HUES6 (cell line): ENCODE results near the gene USP17L21.
"Not testable (repeated sequence)": the region's sequence is repeated elsewhere in the genome, so short reads cannot be mapped to it uniquely, and the experiment has no call there.

Experiments
- H3K27ac ChIP-seq: 2 replicates; pipeline ENCODE4 v1.7.0; 2013; ENCODE audit warnings: low read depth, mild to moderate bottlenecking, low read length, inconsistent platforms
- H3K27me3 ChIP-seq: 2 replicates; pipeline ENCODE4 v1.6.1; 2013; ENCODE audit warnings: low read length; ENCODE audit not compliant: control insufficient read depth, insufficient read depth
- H3K36me3 ChIP-seq: 2 replicates; pipeline ENCODE4 v1.6.1; 2013; ENCODE audit warnings: low read length; ENCODE audit not compliant: control insufficient read depth, insufficient read depth
- H3K4me1 ChIP-seq: 2 replicates; pipeline ENCODE4 v1.6.1; 2013; ENCODE audit warnings: low read length; ENCODE audit not compliant: control insufficient read depth, insufficient read depth
- H3K4me3 ChIP-seq: 2 replicates; pipeline ENCODE4 v1.5.1; 2013; ENCODE audit warnings: low read depth, low read length
- H3K9ac ChIP-seq: one replicate; pipeline ENCODE4 v1.6.1; 2013; ENCODE audit warnings: mild to moderate bottlenecking, low read length
- H3K9me3 ChIP-seq: 2 replicates; pipeline ENCODE4 v1.6.1; 2013; ENCODE audit warnings: low read depth, low read length; ENCODE audit not compliant: control insufficient read depth, insufficient read depth

USP17L21 gene, protein sequence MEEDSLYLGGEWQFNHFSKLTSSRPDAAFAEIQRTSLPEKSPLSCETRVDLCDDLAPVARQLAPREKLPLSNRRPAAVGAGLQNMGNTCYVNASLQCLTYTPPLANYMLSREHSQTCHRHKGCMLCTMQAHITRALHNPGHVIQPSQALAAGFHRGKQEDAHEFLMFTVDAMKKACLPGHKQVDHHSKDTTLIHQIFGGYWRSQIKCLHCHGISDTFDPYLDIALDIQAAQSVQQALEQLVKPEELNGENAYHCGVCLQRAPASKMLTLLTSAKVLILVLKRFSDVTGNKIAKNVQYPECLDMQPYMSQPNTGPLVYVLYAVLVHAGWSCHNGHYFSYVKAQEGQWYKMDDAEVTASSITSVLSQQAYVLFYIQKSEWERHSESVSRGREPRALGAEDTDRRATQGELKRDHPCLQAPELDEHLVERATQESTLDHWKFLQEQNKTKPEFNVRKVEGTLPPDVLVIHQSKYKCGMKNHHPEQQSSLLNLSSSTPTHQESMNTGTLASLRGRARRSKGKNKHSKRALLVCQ

DNA sequence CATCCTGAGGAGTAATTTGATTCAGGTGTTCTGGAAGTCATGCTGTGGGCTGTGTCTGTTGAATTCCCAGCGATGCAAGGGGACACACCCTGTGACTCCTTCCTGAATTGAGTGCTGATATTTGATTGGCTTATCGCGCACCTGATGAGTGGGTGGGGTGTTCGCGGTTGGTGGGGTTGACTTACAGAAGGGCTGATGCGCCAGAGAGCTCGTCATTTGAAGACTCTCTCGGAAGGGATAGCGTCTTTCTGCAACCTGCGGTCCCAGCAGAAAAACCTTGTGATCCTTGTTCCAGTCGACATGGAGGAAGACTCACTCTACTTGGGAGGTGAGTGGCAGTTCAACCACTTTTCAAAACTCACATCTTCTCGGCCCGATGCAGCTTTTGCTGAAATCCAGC, at the start of gene USP17L21:
TSS of gene USP17L21 (plus strand) at position 301 of the 400 bp plus-strand sequence. CDS start at position 301, 0 bp downstream.
- not testable (repeated sequence) for H3K9me3 ChIP-seq, H3K27me3 ChIP-seq, H3K9ac ChIP-seq, H3K27ac ChIP-seq, H3K4me1 ChIP-seq, H3K4me3 ChIP-seq, H3K36me3 ChIP-seq

DNA sequence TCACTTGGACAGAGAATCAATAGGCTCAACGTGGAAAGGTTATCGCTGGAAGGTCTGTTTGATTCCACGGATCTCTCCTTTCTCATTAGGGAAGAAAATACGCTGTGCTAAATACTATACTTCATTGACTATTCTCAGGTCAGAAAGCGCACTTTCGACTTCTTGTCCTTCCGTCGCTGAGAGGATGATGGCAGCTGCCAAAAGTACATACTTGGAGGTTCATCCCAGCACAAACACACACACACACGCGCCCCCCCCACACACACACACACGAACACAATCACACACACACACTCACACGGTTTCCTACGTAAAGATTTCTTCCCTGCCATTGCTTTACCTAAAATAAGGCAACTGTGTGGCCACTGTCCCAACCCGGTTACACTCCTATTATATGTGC, 48.0 kb upstream of the USP17L21 start:
- not testable (repeated sequence) for H3K4me1 ChIP-seq, H3K27me3 ChIP-seq, H3K36me3 ChIP-seq, H3K9me3 ChIP-seq, H3K27ac ChIP-seq, H3K4me3 ChIP-seq, H3K9ac ChIP-seq

- H3K9me3 ChIP-seq, H3K4me1 ChIP-seq, H3K9ac ChIP-seq, H3K36me3 ChIP-seq, H3K4me3 ChIP-seq, H3K27me3 ChIP-seq, H3K27ac ChIP-seq: not testable (repeated sequence)
These were observed 47.6 kb upstream of the USP17L21 start, which contains the start of gene USP17L11 for GRCh38 chr4:9215105-9215504. Gene USP17L11, plus strand, starts transcription at chr4:9215405. Its CDS starts 0 bp downstream, at chr4:9215405.

- H3K9me3 ChIP-seq, H3K36me3 ChIP-seq, H3K4me1 ChIP-seq, H3K27me3 ChIP-seq, H3K27ac ChIP-seq, H3K9ac ChIP-seq, H3K4me3 ChIP-seq: not testable (repeated sequence)
These were observed 42.8 kb upstream of the USP17L21 start, which contains the start of gene USP17L12 for GRCh38 chr4:9219852-9220251. Gene USP17L12, plus strand, starts transcription at chr4:9220152. Its CDS starts 0 bp downstream, at chr4:9220152.

- H3K27ac ChIP-seq, H3K4me3 ChIP-seq, H3K4me1 ChIP-seq, H3K36me3 ChIP-seq, H3K27me3 ChIP-seq, H3K9ac ChIP-seq, H3K9me3 ChIP-seq: not testable (repeated sequence)
These were observed 38.1 kb upstream of the USP17L21 start, which contains the start of gene USP17L13 for GRCh38 chr4:9224596-9224995. Gene USP17L13, plus strand, starts transcription at chr4:9224896. Its CDS starts 0 bp downstream, at chr4:9224896.

- not testable (repeated sequence) for H3K9ac ChIP-seq, H3K9me3 ChIP-seq
These were observed 32.4 kb upstream of the USP17L21 start for GRCh38 chr4:9230249-9230648.

DNA sequence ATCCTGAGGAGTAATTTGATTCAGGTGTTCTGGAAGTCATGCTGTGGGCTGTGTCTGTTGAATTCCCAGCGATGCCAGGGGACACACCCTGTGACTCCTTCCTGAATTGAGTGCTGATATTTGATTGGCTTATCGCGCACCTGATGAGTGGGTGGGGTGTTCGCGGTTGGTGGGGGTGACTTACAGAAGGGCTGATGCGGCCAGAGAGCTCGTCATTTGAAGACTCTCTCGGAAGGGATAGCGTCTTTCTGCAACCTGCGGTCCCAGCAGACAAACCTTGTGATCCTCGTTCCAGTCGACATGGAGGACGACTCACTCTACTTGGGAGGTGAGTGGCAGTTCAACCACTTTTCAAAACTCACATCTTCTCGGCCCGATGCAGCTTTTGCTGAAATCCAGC, 28.6 kb upstream of the USP17L21 start, which contains the start of gene USP17L15:
TSS of gene USP17L15 (plus strand) at position 301 of the 400 bp plus-strand sequence. CDS start at position 301, 0 bp downstream.
- H3K4me3 ChIP-seq, H3K27me3 ChIP-seq, H3K4me1 ChIP-seq, H3K27ac ChIP-seq, H3K9ac ChIP-seq, H3K9me3 ChIP-seq, H3K36me3 ChIP-seq: not testable (repeated sequence)

More at GRCh38 chr4:9230249-9230648, 32.4 kb upstream of the USP17L21 start:
- H3K27me3 ChIP-seq, H3K27ac ChIP-seq, H3K4me3 ChIP-seq, H3K4me1 ChIP-seq, H3K36me3 ChIP-seq: not testable (repeated sequence)

- not testable (repeated sequence) for H3K4me3 ChIP-seq, H3K27me3 ChIP-seq, H3K4me1 ChIP-seq, H3K9ac ChIP-seq, H3K27ac ChIP-seq, H3K9me3 ChIP-seq, H3K36me3 ChIP-seq
These were observed 24.2 kb upstream of the USP17L21 start for GRCh38 chr4:9238461-9238860.

- not testable (repeated sequence) for H3K9ac ChIP-seq, H3K27me3 ChIP-seq, H3K27ac ChIP-seq, H3K4me1 ChIP-seq, H3K4me3 ChIP-seq, H3K9me3 ChIP-seq, H3K36me3 ChIP-seq
These were observed 19.1 kb upstream of the USP17L21 start, which contains the start of gene USP17L17 for GRCh38 chr4:9243579-9243978. Gene USP17L17, plus strand, starts transcription at chr4:9243879. Its CDS starts 0 bp downstream, at chr4:9243879.

GRCh38 chr4:9247953-9248680, 14.6 kb upstream of the USP17L21 start, which contains the start of gene USP17L18:
Gene USP17L18, plus strand, starts transcription at chr4:9248630. Its CDS starts 0 bp downstream, at chr4:9248630.
- H3K4me3 ChIP-seq, H3K9ac ChIP-seq, H3K27ac ChIP-seq, H3K4me1 ChIP-seq, H3K9me3 ChIP-seq, H3K27me3 ChIP-seq, H3K36me3 ChIP-seq: not testable (repeated sequence)

DNA sequence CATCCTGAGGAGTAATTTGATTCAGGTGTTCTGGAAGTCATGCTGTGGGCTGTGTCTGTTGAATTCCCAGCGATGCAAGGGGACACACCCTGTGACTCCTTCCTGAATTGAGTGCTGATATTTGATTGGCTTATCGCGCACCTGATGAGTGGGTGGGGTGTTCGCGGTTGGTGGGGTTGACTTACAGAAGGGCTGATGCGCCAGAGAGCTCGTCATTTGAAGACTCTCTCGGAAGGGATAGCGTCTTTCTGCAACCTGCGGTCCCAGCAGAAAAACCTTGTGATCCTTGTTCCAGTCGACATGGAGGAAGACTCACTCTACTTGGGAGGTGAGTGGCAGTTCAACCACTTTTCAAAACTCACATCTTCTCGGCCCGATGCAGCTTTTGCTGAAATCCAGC, 9.6 kb upstream of the USP17L21 start, which contains the start of gene USP17L19:
TSS of gene USP17L19 (plus strand) at position 301 of the 400 bp plus-strand sequence. CDS start at position 301, 0 bp downstream.
- not testable (repeated sequence) for H3K27ac ChIP-seq, H3K27me3 ChIP-seq, H3K4me1 ChIP-seq

More for the DNA sequence above, 9.6 kb upstream of the USP17L21 start, which contains the start of gene USP17L19:
- not testable (repeated sequence) for H3K4me3 ChIP-seq, H3K36me3 ChIP-seq, H3K9ac ChIP-seq, H3K9me3 ChIP-seq
